GM19397 (cell line): ENCODE data around the gene TUNAR.

Experiments used
- ATAC-seq: cut with Tn5 transposase; IDR thresholded peaks from one replicate; pipeline ENCODE4 v1.9.1; 2021; ENCODE audit warnings: mild to moderate bottlenecking, moderate library complexity; ENCODE audit not compliant: unreplicated experiment

The TUNAR gene

DNA sequence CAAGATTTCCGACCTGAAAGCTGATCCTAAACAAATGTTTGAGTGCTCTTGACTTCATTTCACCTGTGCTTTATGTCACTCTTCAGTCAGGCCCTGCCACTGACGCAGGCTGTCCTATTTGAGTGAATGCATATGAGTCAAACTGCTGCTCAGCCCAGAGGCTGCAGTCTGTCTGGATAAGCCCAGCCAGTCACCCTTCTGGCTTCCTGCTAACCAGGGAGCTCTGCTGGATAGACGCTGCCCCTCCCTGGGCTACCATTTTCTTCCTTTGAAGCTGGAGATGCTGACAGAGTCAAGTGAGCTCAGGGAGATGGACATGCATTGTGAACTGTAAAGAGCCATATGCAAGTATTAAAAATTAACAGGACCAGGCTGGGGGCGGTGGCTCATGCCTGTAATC is 5.1 kb upstream of the TUNAR start:
- ATAC-seq, result no peak

DNA sequence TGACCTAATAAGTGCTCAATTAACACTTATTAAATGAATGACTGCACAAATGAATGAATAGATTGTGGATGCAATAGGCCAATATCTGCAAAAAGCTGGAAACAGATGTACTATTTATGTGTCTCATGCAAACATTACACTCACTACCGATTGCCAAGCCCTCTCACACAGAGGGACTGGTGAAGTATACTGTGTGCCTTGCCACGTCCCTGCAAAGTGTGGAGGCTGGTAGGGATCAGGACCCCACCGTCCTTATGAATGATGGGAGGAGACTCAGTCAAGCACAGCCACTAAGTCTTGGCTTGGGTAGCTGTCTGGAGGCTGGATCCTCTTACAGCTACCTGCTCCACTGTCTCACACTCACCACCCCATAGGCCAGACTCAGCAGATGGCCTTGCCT is 3.9 kb upstream of the TUNAR start:
- no peak for ATAC-seq

DNA sequence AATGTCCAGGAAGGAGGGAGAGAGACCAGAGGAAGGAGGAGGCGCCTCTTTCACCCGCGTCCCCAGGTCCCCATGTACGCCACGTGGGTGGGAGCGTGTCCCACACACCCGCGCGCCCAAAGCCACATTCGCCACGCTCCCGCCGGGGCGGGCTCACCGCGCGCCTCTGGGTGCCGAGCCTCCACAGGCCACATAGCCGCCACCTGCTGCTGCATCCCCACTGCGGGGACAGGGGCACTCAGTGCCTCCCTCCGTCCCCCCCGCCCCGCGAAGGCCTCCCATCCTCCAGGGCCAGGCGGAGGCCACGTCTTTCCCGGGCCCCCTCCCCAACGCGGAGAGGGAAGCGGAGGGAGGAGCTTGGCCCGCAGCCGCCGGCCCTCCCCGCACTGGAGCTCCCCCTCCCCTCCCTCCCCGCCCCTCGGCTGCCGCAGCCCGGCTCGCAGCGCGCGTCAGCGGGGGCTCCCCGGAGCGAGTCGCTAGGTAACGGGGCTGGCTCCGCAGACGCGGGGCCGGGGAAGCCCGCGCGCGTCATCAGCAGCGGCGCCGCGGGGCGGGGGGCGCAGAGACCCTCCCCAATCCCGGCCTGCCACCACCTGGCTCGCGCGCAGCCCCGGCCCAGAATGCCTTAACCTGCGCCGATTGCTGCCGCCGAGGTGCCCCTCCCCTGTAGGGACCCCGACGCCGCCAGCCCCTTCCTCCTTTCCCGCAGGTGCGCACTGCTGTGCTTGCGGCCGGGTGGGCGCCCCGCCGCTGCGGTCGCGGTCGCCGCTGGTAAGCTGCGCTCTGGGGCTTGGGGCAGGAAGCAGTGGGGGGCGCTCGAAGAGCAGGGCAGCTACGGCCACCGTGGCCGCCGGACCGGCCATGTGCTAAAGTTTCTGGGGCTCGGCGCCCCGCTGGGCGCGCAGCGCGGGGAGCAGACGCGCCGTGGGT is 536 bp upstream of the TUNAR start:
- no peak for ATAC-seq

DNA sequence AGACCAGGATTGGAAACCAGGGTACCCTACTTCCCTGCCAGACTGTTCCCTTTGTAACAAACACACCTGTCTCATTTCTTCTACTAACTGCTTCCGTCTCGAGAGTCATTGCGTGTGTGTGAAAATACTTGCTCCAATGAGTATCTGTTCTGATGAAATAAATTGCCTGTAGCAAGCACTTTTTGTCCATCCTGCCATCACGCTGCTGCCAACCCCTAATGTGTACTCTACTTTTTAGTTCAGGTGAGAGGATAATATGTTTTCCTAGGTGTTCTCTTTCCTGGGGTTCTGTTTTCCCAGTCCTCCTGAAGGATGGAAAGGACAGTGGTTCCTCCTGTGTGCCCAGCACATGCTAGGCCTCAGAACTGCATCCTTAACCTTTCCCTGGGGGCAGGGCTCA is 1.0 kb downstream of the TUNAR start:
- no peak for ATAC-seq

DNA sequence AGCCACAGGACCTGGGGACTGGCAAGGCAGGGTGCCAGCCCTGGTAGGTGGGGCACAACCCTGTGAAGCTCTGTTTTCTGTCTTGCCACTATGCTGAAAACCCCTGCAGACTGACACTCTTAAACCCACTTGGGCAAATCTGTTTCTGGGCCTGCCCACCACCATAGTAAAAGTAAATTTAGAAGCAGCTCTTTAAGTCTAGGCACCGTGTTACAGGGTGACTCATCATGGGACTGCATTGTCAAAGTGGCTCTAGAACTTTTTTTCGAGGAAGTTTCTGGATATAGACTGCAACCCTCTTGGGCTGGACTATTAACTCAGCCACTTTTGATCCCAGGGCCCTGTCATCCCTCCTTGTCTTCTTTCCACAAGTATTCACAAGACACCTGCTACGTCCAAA is 7.7 kb downstream of the TUNAR start:
- no peak for ATAC-seq

DNA sequence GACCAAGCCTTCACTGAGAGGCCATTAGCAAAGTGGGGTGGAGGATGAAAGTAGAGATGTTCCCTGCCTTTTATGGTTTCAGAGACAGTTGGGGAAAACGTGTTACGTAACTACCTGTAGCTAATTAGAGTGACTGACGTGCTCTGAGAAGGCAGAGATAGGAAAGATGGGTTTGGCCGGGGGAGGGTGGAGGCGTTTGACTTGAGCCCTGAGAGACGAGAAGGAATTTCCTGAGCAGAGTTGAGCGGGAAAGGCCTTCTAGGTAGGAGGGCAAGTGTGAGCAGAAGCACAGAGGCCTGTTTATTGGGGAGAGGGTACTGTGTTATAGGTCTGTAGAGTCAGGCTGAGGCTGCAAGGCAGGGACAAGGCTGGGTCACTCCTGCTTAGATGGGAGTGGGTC is 8.6 kb downstream of the TUNAR start:
- ATAC-seq, result no peak

DNA sequence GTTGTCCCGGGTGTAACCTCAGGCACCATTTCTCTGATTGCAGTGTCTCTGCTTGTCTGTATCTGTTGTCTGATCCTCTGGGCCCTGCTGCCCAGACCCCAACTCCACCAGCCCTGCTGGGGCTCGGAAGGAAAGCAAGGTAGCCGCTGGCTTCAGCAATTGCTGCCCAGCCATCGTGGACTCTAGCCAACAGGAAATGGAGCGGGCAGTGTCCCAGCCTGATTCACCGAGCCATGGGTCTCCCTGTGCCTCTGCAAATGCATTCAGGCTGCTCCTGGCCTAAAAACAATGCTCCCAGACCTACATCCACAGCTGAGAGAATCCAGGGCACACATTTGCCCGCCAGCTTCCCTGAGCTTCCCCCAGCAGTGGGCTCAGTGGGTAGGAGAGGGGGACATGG is 9.2 kb downstream of the TUNAR start:
- no peak for ATAC-seq

DNA sequence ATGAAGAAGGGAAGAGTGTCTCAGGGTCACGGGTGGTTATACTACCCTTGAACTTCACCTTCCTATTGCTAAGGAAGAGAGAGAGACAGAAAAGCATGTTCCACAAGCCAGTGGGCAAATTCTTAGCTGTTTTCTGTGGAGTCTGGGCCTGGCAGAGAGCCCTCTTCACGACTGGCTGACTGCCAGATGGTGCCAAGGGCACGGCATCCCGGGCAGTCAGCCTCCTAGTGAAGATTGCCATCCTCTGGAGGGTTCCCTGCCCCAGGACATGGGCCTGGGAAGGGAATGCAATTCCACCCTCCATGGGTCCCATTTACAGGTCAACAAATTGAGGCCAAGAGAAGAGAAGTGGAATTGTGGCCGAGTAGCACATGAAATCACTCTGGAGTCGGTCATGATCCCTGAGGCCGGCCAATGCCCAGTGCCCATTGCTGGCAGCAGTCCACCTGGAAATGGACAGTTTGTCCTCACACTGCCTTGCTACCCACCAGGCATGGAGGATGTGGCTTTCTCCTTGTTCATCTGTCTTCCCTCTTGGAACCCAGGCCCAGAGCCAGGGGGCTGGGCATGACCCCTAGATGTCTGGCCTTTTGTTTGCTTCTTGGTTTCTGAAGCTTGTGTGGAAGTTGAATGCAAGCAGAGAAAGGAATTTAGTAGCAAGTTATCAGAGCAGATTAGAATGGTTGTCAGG is 9.9 kb downstream of the TUNAR start:
- ATAC-seq, result no peak

DNA sequence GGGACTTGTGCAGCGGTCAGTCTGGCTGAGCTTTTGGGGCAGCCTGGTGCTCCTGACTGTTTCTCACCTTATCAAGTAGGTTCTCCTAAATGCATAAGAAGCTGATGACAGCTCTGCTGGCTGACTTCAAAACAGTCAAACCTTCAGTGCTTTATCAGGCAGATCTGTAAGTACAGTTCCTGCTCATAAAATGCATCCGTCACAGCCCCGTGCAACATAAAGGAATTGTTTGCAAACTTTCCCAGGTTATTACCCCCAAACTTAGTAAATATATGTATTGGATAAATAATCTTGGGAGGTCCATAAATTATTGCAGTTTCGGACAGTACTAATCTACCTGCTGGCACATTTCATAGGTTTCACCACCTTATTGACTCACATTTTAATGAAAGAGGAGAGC is 10.7 kb downstream of the TUNAR start:
- no peak for ATAC-seq

DNA sequence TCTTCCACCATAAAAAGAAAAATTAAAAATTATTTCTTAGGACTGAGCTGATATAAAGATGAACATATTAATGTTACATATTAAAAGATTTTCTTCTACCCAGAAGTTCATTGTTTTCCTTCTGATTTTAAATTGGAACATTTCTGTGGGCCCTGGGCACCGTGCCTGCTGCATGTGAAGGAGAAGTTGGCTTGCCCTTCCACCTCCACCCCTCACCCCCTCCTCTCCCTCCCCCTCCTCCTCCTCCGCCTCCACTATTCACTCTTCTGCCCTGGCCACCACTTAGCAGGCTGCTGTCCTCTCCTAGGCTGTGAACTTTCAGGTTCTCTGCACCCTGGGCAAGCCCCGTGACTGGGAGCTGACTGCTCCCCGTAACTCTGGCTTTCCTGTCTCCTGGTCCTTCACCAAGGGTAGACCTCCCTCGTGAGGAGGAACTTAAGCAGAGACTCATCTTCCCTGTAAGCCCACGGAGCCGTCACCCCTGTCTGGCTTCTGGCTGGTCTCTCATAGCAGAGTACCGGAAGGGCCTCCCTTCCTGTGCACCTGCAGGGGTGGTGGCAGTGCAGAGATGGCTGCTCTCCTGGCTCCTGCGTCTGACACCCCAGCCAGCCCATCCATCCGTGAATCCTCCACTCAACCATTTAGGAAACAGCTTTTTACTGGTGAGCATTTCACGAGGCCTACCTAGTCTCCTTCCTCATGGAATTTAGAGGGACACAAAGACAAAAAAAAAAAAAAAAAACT is 12.8 kb downstream of the TUNAR start:
- no peak for ATAC-seq

DNA sequence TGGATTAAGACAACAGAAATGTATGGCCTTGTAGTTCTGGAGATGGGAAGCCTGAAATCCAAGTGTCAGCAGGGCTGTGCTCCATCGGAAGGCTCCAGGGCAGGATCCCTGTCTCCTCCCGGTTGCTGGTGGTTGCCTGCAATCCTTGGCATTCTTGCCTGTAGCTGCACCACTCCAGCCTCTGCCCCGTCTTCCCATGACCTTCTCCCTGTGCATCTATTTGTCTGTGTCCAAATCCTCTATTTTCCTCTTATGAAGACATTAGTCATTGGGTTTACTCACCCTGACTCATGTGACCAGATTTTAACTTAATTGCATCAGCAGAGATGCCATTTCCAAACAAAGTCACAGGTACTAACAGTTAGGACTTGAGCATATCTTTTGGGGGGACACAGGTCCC is 15.1 kb downstream of the TUNAR start:
- no peak for ATAC-seq

DNA sequence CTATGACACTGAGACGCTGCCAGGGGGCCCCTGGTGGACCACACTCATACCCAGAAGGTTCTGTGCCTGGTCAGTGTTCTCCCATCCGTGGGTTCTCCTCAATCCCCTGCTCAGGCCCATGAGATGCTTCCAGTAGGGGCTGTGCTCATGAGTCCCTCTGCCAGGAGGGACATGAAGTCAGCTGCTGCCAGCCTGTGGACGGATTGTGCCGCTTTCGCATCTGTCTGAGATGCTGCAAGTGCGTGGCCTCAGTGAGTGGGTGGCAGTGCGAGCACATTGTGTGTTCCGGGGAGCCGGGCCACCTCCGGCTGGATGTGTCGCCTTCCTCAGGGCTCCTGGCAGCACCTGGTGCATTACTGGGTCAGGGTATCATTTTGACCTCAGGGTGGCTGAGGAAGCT is 15.5 kb downstream of the TUNAR start:
- no peak for ATAC-seq

DNA sequence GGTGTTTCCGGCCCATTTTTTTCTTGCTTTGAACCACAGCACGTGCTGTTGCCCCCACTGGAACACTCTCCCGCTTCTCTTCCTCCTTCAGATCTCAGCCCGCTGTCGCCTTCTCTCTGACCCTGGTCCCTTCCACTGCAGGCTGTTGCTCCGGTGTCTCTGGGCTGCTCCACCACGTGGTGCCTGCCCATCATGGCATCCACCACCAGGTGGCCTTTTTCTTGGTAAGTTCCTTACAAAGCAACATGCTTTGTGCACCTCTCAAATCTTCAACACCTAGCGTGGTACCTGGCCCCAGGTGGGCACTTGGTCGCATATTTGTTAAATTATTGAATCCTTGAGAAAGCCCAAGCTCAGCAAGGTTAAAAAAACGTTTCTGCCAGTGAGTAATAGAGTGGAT is 19.1 kb downstream of the TUNAR start:
- ATAC-seq, result no peak

DNA sequence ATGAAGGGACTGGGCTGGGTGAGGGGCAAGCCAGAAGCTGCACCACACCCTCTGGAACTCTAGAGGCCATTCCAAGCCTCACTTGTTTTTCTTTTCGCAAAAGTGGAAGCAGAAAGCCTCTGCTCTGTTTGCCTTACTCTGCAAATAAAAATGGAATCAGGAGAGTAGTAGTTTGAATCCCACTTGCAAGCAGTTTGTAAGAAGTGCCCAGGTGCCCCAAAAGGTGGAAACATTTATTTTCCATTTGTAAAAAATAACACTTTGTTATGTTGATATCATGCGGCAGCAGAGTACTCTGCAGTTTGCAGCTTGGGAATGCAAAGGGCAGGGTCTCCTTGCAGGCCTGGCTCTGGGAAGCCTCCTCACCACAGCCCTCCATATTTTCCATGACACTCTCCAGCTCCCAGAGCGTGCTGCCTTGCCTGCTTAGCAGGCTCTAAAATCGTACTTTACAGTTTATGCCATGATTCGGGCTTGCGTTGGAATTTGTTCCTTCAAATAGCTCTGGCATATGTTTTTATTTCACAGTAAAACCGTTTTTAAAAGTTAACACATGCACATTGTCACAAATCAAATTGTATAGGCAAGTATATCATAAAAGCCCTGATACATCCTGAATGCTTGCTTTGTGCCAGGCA is 20.0 kb downstream of the TUNAR start:
- no peak for ATAC-seq

DNA sequence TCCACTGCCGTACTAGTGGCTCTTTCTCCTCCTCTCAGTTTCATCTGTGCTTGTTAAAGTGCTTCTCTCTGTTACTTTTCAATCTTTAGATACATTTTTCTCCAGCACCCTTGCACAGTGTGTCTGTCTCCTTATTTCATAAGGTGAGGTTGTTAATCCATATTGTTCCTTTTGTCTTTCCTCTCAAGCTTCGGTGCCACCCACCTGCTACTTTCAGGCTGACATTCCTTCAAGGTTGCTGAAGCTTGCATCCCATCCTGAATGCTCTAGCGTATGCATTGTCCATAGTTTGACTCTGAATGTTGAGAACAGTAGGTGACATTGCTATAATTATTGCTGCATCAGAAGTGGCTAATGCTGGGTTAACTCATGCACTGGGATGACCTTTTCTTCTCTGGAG is 20.6 kb downstream of the TUNAR start:
- ATAC-seq, result no peak

DNA sequence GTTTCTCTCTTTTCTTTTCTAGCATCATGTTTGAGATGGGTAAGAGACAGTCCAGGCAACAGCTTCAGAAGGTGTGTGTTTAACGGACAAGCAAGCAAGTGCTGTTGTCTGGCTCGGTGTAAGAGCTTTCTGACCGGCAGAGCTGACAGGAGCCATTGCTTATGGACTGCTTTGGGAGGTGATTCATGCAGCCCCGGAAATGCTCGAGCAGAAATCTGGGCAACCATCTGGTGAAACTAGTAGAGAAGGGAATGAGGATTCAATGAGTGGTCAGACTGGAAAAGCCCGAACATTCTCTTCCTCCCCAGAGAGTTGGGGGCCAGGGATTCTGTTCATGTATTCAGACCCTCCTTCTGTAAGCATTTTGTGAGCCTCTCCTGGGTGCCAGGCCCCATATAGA is 24.4 kb downstream of the TUNAR start:
- ATAC-seq, result no peak

DNA sequence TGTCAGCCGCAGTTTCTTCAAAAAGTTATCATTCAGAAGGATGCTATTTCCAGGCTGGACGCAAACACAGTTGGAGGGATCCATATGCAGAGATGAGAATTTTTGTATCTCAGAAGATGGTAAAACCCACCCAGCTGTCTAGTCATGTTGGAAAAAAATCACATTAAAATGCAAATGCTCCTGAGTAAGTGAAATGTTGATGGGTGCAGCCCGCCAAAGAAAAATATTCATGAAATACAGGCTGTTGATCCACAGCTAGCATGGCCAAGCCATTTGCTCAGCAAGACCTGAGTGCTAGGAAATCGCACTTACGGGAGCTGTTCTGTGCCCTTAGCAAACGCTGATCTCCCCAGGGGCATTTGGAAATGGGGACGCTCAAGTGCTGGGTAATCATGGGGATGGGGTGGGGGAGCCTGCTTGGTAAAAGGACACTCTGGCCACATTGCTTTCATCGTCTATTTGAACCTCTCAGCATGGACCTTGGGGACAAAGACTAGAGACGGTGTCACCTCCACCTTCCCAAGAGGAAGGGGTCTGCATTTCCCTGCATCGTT is 25.7 kb downstream of the TUNAR start:
- no peak for ATAC-seq

DNA sequence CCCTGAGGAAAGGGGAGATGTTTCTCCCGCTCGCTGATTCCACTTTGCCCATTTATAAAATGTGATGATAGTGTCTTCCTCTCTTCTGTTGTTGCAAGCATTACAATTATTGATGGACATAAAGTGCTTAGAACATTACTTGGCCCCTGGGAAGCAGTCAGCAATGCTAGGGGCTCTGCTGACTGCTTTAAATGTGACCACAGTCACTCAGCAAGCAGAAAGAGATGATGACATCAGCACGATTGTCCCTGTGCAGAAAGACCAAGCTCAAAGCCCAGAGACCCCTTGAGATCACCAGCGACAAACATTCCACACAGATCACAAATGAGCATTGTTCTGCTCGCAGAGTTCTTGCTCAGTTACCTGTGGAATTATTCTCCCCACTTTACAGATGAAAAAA is 26.5 kb downstream of the TUNAR start:
- ATAC-seq, result no peak

DNA sequence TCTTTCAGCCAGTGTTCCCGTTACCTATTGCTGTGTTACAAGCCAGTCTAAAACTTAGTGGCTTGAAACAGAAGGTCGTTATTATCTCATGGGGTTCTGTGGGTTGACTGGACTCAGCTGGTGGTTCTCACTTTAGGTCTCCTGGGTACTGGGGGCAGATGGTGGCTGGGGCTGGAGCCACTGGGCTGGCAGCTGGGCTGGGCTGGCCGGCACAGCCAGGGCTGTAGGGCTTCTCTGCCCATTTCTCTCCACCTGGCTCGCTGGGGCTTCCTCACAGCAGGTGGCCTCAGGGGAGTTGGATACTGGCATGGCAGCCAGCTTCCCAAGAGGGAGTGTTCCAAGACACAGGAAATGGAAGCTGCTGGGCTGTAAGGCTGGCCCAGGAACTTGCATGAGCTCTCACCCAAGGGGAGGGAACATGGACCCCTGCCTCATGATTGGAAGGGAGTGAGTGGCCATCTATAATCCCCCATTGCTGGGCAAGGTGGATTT is 27.0 kb downstream of the TUNAR start:
- no peak for ATAC-seq

DNA sequence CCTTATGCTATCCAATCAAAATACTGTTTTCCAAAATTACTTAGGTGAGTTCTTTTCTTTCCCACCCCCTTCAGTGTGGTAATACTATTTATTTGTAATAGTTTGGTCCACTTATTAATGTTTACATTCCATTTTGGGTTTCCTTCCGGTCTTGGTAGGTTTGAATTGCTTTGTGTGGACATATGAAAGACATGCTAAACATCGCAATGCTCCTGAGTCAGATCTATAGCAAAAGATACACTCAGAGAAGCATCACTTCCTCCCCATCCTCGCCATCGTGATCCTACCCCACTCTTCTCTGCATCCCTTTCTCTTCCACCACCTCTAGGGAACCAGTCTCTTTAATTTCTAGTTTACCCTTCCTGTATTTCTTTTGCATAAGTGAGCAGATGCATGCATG is 30.0 kb downstream of the TUNAR start:
- no peak for ATAC-seq

DNA sequence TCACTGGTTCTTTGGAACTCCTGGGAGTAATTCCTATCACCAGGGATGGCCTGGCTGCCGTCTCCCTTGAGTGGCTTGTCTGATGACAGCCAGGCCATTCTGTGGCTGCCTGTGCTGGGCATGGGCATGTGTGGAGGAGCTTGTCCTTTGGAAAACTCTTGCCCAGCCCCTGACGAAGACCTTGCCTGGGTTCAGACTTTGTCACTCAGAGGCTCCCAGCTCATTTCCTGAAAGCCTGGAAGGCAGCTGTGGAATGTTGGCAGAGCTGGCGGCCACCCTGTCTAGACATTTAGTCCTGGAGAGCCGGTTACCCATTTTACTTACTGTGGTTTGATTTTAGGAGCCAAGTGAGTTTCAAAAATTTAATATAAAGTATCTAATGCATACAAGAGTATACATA is 34.0 kb downstream of the TUNAR start:
- no peak for ATAC-seq
